HFFc6 (cell line): ENCODE data around the gene NOS3. TPM values are rescaled to one million over a fixed set of nuclear protein-coding genes. Genes with fewer than 3 reads are reported as not detected.
"Not testable (repeated sequence)": the region's sequence is repeated elsewhere in the genome, so short reads cannot be mapped to it uniquely, and the experiment has no call there.

Experiments
- DNase-seq: peaks from one replicate; pipeline ENCODE4 v3.0.0-alpha.2; 2018
- H3K27ac Mint-ChIP-seq: 2 replicates; pipeline ENCODE4 v1.8.0; 2020; ENCODE audit warnings: mild to moderate bottlenecking, mixed read lengths
- H3K27me3 Mint-ChIP-seq: 2 replicates; pipeline ENCODE4 v1.8.0; 2021; ENCODE audit warnings: mild to moderate bottlenecking, moderate library complexity, mixed read lengths; ENCODE audit not compliant: insufficient read depth
- H3K36me3 Mint-ChIP-seq: 2 replicates; pipeline ENCODE4 v1.8.0; 2021; ENCODE audit warnings: low read depth, mixed read lengths
- H3K4me1 Mint-ChIP-seq: 2 replicates; pipeline ENCODE4 v1.8.0; 2020; ENCODE audit warnings: low read depth, mixed read lengths
- H3K4me3 Mint-ChIP-seq: 2 replicates; pipeline ENCODE4 v1.8.0; 2020; ENCODE audit warnings: mild to moderate bottlenecking, moderate library complexity, mixed read lengths
- H3K9me3 Mint-ChIP-seq: 2 replicates; pipeline ENCODE4 v1.8.0; 2020; ENCODE audit warnings: mild to moderate bottlenecking, mixed read lengths
- total RNA-seq, 6 experiments: library from RNA; stranded (reverse); fragmentation: NEBNext Ultra II Directional; extraction: Animal tissue kit (Norgen Biotek cat#: 25700); gene quantifications; 2 replicates in 1 of 6; 3 replicates in 5 of 6; pipeline ENCODE4 v1.2.3, GENCODE V29; 2021
- TF ChIP-seq, protein P1 (sequence below): fragments of 200-600 bp; sonication (generic); IDR thresholded peaks from 2 replicates; pipeline ENCODE4 v1.5.0; 2021; ENCODE audit warnings: antibody characterized with exemption, mild to moderate bottlenecking

NOS3 gene
- total RNA-seq, 6 experiments from 2014 or later, result 0.55 to 3.0 (median 2.0) TPM

- peaks cover 25% of the 10 kb centered on the region for H3K4me1 Mint-ChIP-seq
- H3K27me3 Mint-ChIP-seq, result no peaks in the 10 kb centered on the region; the same call in 1 of the 2 replicates
- TF ChIP-seq, protein P1, sequence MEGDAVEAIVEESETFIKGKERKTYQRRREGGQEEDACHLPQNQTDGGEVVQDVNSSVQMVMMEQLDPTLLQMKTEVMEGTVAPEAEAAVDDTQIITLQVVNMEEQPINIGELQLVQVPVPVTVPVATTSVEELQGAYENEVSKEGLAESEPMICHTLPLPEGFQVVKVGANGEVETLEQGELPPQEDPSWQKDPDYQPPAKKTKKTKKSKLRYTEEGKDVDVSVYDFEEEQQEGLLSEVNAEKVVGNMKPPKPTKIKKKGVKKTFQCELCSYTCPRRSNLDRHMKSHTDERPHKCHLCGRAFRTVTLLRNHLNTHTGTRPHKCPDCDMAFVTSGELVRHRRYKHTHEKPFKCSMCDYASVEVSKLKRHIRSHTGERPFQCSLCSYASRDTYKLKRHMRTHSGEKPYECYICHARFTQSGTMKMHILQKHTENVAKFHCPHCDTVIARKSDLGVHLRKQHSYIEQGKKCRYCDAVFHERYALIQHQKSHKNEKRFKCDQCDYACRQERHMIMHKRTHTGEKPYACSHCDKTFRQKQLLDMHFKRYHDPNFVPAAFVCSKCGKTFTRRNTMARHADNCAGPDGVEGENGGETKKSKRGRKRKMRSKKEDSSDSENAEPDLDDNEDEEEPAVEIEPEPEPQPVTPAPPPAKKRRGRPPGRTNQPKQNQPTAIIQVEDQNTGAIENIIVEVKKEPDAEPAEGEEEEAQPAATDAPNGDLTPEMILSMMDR, result no peak
- H3K4me3 Mint-ChIP-seq, result no peak overlapping the region
- no peaks in the 10 kb centered on the region for H3K36me3 Mint-ChIP-seq
- DNase-seq, result no peak
- H3K9me3 Mint-ChIP-seq, result no peaks in the 10 kb centered on the region
- no peak overlapping the region for H3K27ac Mint-ChIP-seq
These were observed 50.0 kb downstream of the NOS3 start for GRCh38 chr7:151040616-151041375.

DNA sequence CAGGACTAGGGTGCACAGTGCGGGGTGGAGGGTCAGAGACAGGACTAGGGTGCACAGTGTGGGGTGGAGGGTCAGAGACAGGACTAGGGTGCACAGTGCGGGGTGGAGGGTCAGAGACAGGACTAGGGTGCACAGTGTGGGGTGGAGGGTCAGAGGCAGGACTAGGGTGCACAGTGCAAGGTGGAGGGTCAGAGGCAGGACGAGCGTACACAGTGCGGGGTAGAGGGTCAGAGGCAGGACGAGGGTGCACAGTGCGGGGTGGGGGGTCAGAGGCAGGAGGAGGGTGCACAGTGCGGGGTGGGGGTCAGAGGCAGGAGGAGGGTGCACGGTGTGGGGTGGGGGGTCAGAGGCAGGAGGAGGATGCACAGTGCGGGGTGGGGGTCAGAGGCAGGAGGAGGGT, 52.6 kb downstream of the NOS3 start:
- H3K9me3 Mint-ChIP-seq, H3K27ac Mint-ChIP-seq, H3K27me3 Mint-ChIP-seq, H3K36me3 Mint-ChIP-seq, DNase-seq, H3K4me3 Mint-ChIP-seq: not testable (repeated sequence)
- H3K4me1 Mint-ChIP-seq, result peaks cover 32% of the 10 kb centered on the region

- TF ChIP-seq, protein P1, result no peak
These were observed 53.1 kb downstream of the NOS3 start for GRCh38 chr7:151043959-151044358.

GRCh38 chr7:151045262-151045661, 54.4 kb downstream of the NOS3 start:
- TF ChIP-seq, protein P1, result no peak
- H3K36me3 Mint-ChIP-seq, result no peaks in the 10 kb centered on the region
- no peak overlapping the region for H3K27ac Mint-ChIP-seq
- H3K27me3 Mint-ChIP-seq, result peaks cover 2% of the 10 kb centered on the region
- H3K9me3 Mint-ChIP-seq, result no peaks in the 10 kb centered on the region
- no peak overlapping the region for H3K4me3 Mint-ChIP-seq
- no peak for DNase-seq
- H3K4me1 Mint-ChIP-seq, result peaks cover 14% of the 10 kb centered on the region

More at GRCh38 chr7:151043959-151044358, 53.1 kb downstream of the NOS3 start:
- no peaks in the 10 kb centered on the region for H3K36me3 Mint-ChIP-seq
- peaks cover 27% of the 10 kb centered on the region for H3K4me1 Mint-ChIP-seq
- no peak for DNase-seq
- peaks cover 2% of the 10 kb centered on the region for H3K27me3 Mint-ChIP-seq
- no peak overlapping the region for H3K27ac Mint-ChIP-seq
- no peaks in the 10 kb centered on the region for H3K9me3 Mint-ChIP-seq
- H3K4me3 Mint-ChIP-seq, result no peak overlapping the region

- no peak overlapping the region for H3K27ac Mint-ChIP-seq
- no peaks in the 10 kb centered on the region for H3K36me3 Mint-ChIP-seq
- TF ChIP-seq, protein P1, result no peak
- peaks cover 14% of the 10 kb centered on the region for H3K4me1 Mint-ChIP-seq
- no peaks in the 10 kb centered on the region for H3K9me3 Mint-ChIP-seq
- DNase-seq, result no peak
- H3K4me3 Mint-ChIP-seq, result no peak overlapping the region
- H3K27me3 Mint-ChIP-seq, result peaks cover 2% of the 10 kb centered on the region
These were observed 55.1 kb downstream of the NOS3 start for GRCh38 chr7:151045967-151046366.
